Keratinocyte (primary cell): ENCODE data around the gene CACNA2D4.

Experiments
- CTCF ChIP-seq, 3 experiments: IDR thresholded peaks in 1 of 3; conservative IDR thresholded peaks in 1 of 3; optimal IDR thresholded peaks in 1 of 3; 2 replicates in 2 of 3; 3 replicates in 1 of 3; pipeline versions ENCODE3 to v1.5.1; 2011; ENCODE audit warnings: low read length in 3 of 3, mild to moderate bottlenecking in 3 of 3, moderate library complexity in 2 of 3, control low read depth in 1 of 3, inconsistent platforms in 1 of 3; ENCODE audit not compliant: insufficient read depth in 2 of 3; ENCODE audit errors: extremely low read depth in 1 of 3
- EZH2 ChIP-seq: IDR thresholded peaks from one replicate; pipeline ENCODE4 v1.6.1; 2012; ENCODE audit warnings: inconsistent platforms, mild to moderate bottlenecking, low read length, moderate library complexity

GRCh38 chr12:1915082-1915968 is 3.1 kb downstream of the CACNA2D4 start:
- TF ChIP-seq CTCF (optimal IDR thresholded peaks at IDR 0.05 in 1 of 3, IDR thresholded peaks at IDR 0.05 in 1 of 3, conservative IDR thresholded peaks at IDR 0.05 in 1 of 3; ENCODE audit: extremely low read depth in 1 of 3, insufficient read depth in 2 of 3, low read length in 3 of 3), result no peak
- no peak for TF ChIP-seq EZH2
